SK-N-MC (cell line): Measurements from ENCODE around the gene TRPV6.

Experiments used
- DNase-seq: peaks from one replicate; pipeline ENCODE4 v3.0.0-alpha.2; 2011; ENCODE audit warnings: low read depth, low spot score
- H3K27ac ChIP-seq: fragments of 200-600 bp; sonication (generic); 2 replicates; pipeline ENCODE4 v1.5.1; 2016; ENCODE audit warnings: mixed run types
- H3K36me3 ChIP-seq: fragments of 200-600 bp; sonication (generic); 2 replicates; pipeline ENCODE4 v1.6.1; 2017; ENCODE audit warnings: antibody characterized with exemption, low read length, mixed read lengths; ENCODE audit not compliant: insufficient read depth
- H3K4me3 ChIP-seq: fragments of 200-600 bp; sonication (generic); 2 replicates; pipeline ENCODE4 v1.5.1; 2016
- H3K9ac ChIP-seq: fragments of 200-600 bp; sonication (generic); 2 replicates; pipeline ENCODE4 v1.8.0; 2017; ENCODE audit warnings: mixed run types, mixed read lengths; ENCODE audit not compliant: insufficient read length
- H3K9me3 ChIP-seq: fragments of 200-600 bp; sonication (generic); 2 replicates; pipeline ENCODE4 v1.6.1; 2017; ENCODE audit warnings: low read depth, mild to moderate bottlenecking, antibody characterized with exemption, low read length, moderate library complexity, mixed read lengths
- EZH2 ChIP-seq: fragments of 200-600 bp; sonication (generic); IDR thresholded peaks from one replicate; pipeline ENCODE4 v1.6.1; 2017; ENCODE audit warnings: antibody characterized with exemption
- FOXP2 ChIP-seq: optimal IDR thresholded peaks from 2 replicates; pipeline ENCODE3; 2011; ENCODE audit warnings: mild to moderate bottlenecking, moderate library complexity; ENCODE audit not compliant: insufficient read depth; ENCODE audit errors: extremely low read length, control extremely low read depth
- POLR2AphosphoS5 ChIP-seq: IDR thresholded peaks from 2 replicates; pipeline ENCODE4 v1.6.1; 2012; ENCODE audit warnings: mild to moderate bottlenecking, low read depth, low read length, borderline replicate concordance

Gene TRPV6

DNA sequence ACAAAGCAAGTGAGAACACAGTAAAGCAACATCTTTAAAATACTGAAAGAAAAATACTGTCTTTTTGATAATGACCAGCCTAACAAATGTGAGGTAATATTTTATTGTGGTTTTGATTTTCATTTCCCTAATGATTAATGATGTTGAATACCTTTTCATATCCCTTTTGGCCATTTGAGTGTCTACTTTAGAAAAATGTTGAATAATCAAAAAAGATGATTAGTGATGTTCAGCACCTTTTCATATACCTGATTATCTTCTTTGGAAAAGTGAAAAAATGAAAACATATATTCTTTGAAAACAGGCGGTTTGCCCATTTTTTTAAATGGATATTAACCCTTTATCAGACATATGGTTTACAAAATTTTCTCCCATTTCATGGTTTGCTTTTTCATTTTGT, 62.8 kb downstream of the TRPV6 start:
- Histone ChIP-seq H3K4me3 (no peak overlapping the region), H3K9ac (no peak overlapping the region), H3K9me3 (no peaks in the 10 kb centered on the region), H3K36me3 (no peaks in the 10 kb centered on the region), H3K27ac (no peak overlapping the region)
- DNase-seq: no peak
- TF ChIP-seq FOXP2 (no peak), EZH2 (no peak), POLR2AphosphoS5 (no peak)
